Measurements from ENCODE around the gene PPP1R2B.

DNA sequence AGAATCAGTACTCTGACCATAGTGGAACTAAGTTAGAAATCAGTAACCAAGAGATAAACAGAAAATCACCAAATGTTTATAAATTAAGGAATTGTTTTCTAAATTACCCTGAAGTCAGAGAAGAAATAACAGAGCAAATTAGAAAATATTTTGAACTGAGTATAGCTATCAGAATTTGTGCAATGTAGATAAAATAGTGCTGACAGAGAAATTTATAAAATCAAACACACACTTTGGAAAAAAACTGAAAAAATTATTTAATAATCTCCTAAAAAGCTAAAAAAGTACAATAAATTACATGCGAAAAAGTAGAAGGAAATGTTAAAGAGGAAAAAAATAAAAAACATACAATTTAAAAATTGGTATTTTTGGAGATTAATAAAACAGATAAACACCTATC lies 37.1 kb upstream of the PPP1R2B start:
- no peak for TF ChIP-seq ZNF384 (IDR thresholded peaks at IDR 0.05)
- no peak for TF ChIP-seq ELF4 (IDR thresholded peaks at IDR 0.05)
- TF ChIP-seq, protein P1, sequence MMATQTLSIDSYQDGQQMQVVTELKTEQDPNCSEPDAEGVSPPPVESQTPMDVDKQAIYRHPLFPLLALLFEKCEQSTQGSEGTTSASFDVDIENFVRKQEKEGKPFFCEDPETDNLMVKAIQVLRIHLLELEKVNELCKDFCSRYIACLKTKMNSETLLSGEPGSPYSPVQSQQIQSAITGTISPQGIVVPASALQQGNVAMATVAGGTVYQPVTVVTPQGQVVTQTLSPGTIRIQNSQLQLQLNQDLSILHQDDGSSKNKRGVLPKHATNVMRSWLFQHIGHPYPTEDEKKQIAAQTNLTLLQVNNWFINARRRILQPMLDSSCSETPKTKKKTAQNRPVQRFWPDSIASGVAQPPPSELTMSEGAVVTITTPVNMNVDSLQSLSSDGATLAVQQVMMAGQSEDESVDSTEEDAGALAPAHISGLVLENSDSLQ (IDR thresholded peaks at IDR 0.05), result no peak
- no peak for TF ChIP-seq SUZ12 (IDR thresholded peaks at IDR 0.05)
- TF ChIP-seq NFRKB (IDR thresholded peaks at IDR 0.05), result no peak
- TF ChIP-seq FOXK2 (IDR thresholded peaks at IDR 0.05), result no peak
- no peak for TF ChIP-seq FOXM1 (IDR thresholded peaks at IDR 0.05; ENCODE audit: borderline replicate concordance)
- TF ChIP-seq BHLHE40 (IDR thresholded peaks at IDR 0.05; ENCODE audit: borderline replicate concordance), result no peak
- TF ChIP-seq SP1 (IDR thresholded peaks at IDR 0.05), result no peak
- TF ChIP-seq TARDBP (IDR thresholded peaks at IDR 0.05), result no peak
- TF ChIP-seq FOXA1 (IDR thresholded peaks at IDR 0.05), result no peak
- no peak for TF ChIP-seq LEF1 (IDR thresholded peaks at IDR 0.05; ENCODE audit: borderline replicate concordance)
- no peak for TF ChIP-seq CTBP1 (IDR thresholded peaks at IDR 0.05; ENCODE audit: borderline replicate concordance)
- no peak for TF ChIP-seq ARNT (IDR thresholded peaks at IDR 0.05)
